ENCODE data around the gene KCTD13. TPM values are rescaled to one million over a fixed set of nuclear protein-coding genes. Genes with fewer than 3 reads are reported as not detected.

The KCTD13 gene
- total and polyA plus RNA-seq, 3 experiments from 2014 or later: 15.9 to 37.1 (median 35.7) TPM

DNA sequence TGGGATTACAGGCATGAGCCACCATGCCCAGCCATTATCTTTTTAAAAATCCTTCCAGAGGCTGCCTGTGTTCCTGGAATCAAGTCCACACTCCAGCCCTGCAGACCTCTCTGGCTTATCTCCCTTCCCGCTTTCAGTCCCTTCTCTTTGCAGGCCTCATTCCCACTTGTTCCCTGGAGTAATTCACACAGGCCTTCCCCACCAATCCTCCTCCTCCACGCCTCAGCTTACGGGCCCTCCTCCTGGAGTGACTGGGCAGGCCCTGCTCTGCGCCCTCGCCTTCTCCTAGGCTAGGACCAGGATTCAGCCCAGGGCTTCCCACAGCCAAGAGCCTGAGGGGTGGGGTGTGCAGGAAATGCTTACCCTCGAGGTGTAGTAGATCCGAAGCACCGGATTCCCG, 65.8 kb downstream of the KCTD13 start:
- Mint-ChIP-seq H3K27ac (no peak overlapping the region), H3K4me1 (peaks cover 16 to 31% (median 30%) of the 10 kb centered on the region in 3 donors), H3K27me3 (no peaks in the 10 kb centered on the region), H3K36me3 (peaks cover 4 to 44% (median 5%) of the 10 kb centered on the region in 3 donors), H3K4me3 (peak overlapping the region in 6 of 7 donors; percentile 70 to 97 (median 90)), H3K9me3 (no peaks in the 10 kb centered on the region)
- H3K27ac ChIP-seq (ENCODE audit: low read depth, low read length): no peak overlapping the region
- no peaks in the 10 kb centered on the region for H3K27me3 ChIP-seq (ENCODE audit: insufficient read depth, low read length, poor library complexity, severe bottlenecking)
- ChIA-PET CTCF (interaction anchor here (1.1 kb wide), 1 partner anchor 12 kb away, joined by 4 read pairs; no protein-coding TSS in a partner anchor), POLR2A (no interaction called here)
- no peak for DNase-seq
- H3K36me3 ChIP-seq (ENCODE audit: insufficient read depth, low read length): peaks cover 7% of the 10 kb centered on the region
- no peak overlapping the region for H3K4me3 ChIP-seq (ENCODE audit: low read length)
- peaks cover 21% of the 10 kb centered on the region for H3K4me1 ChIP-seq (ENCODE audit: insufficient read depth, low read length)
- no peaks in the 10 kb centered on the region for H3K9me3 ChIP-seq (ENCODE audit: low read length)

DNA sequence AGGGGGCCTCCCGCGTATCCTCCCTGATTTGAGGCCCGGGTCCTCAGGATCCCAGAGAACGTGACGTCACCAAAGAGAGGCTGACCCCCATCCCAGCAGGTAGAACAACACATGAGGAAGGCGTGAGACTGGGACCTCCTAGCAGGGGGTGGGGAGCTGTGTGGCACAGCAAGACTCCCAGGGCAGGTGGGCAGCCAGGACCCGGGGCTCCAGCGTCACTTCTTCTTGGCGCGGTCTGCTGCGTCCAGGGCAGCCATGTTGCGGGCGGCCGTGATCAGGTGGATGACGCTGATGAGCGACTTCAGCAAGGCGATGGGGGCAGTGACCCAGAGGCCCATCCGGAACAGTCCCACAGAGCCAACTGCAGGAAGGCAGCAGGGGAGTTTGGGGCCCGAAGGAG, 67.1 kb downstream of the KCTD13 start:
- Histone ChIP-seq H3K4me3 (ENCODE audit: low read length) (no peak overlapping the region), H3K27me3 (ENCODE audit: insufficient read depth, low read length, poor library complexity, severe bottlenecking) (no peaks in the 10 kb centered on the region), H3K27ac (ENCODE audit: low read depth, low read length) (no peak overlapping the region), H3K36me3 (ENCODE audit: insufficient read depth, low read length) (peaks cover 7% of the 10 kb centered on the region), H3K9me3 (ENCODE audit: low read length) (no peaks in the 10 kb centered on the region), H3K4me1 (ENCODE audit: insufficient read depth, low read length) (peaks cover 21% of the 10 kb centered on the region)
- Mint-ChIP-seq H3K4me3 (peak overlapping the region in 1 of 7 donors; percentile 65), H3K27ac (no peak overlapping the region), H3K27me3 (no peaks in the 10 kb centered on the region), H3K4me1 (peaks cover 16 to 31% (median 30%) of the 10 kb centered on the region in 3 donors), H3K36me3 (peaks cover 4 to 44% (median 5%) of the 10 kb centered on the region in 3 donors), H3K9me3 (no peaks in the 10 kb centered on the region)
- CTCF ChIA-PET: interaction anchor here (1.8 kb wide), 1 partner anchor 10 kb away, joined by 9 read pairs; no protein-coding TSS in a partner anchor
- POLR2A ChIA-PET: no interaction called here
- DNase-seq: no peak

GRCh38 chr16:29858149-29858849, 67.7 kb downstream of the KCTD13 start:
- Histone ChIP-seq H3K4me3 (ENCODE audit: low read length) (no peak overlapping the region), H3K27me3 (ENCODE audit: insufficient read depth, low read length, poor library complexity, severe bottlenecking) (no peaks in the 10 kb centered on the region), H3K27ac (ENCODE audit: low read depth, low read length) (no peak overlapping the region), H3K36me3 (ENCODE audit: insufficient read depth, low read length) (peaks cover 7% of the 10 kb centered on the region), H3K4me1 (ENCODE audit: insufficient read depth, low read length) (peaks cover 17% of the 10 kb centered on the region), H3K9me3 (ENCODE audit: low read length) (no peaks in the 10 kb centered on the region)
- Mint-ChIP-seq H3K27me3 (no peaks in the 10 kb centered on the region), H3K9me3 (no peaks in the 10 kb centered on the region), H3K27ac (peak overlapping the region in 3 of 8 donors; percentile 30 to 94 (median 61)), H3K4me3 (peak overlapping the region in 3 of 7 donors; percentile 16 to 77 (median 55)), H3K36me3 (peaks cover 4 to 44% (median 5%) of the 10 kb centered on the region in 3 donors), H3K4me1 (peaks cover 14 to 29% (median 25%) of the 10 kb centered on the region in 3 donors)
- DNase-seq: no peak
- POLR2A ChIA-PET: interaction anchor here (0.6 to 0.7 kb wide), 3 partner anchors 68 to 665 kb away, joined by 3 to 8 read pairs (median 6); partner anchors contain the start of gene KCTD13
- CTCF ChIA-PET: interaction anchor here (1.8 kb wide), 1 partner anchor 10 kb away, joined by 9 read pairs; no protein-coding TSS in a partner anchor

DNA sequence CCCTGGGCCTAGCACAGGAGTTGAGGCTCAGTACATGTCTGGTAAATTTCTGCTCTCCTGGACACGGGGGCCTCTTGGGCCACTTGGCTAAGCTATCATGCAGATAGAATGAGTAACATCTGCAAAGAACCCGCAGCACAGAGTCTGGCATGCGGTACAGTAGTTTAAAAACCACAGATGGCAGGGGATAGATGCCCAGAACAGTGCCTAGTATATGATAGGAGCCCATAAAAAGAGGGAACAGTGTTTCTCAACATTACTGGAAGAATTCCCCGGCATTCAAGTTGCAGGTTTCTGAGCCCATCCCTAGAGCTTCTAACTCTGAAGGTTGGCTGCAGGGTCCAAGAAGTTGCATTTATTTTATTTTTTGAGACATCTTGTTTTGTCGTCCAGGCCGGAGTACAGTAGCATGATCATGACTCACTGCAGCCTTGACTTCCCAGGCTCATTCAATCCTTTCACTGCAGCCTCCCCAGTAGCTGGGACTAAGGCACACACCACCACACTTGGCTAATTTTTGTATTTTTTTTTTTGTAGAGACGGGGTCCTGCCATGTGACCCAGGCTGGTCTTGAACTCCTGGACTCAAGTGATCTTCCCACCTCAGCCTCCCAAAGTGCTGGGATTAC, 68.8 kb downstream of the KCTD13 start:
- POLR2A ChIA-PET: interaction anchor here (0.6 kb wide), 1 partner anchor 69 kb away, joined by 6 read pairs; the partner anchor contains the start of gene KCTD13
- no peaks in the 10 kb centered on the region for H3K27me3 ChIP-seq (ENCODE audit: insufficient read depth, low read length, poor library complexity, severe bottlenecking)
- H3K4me1 ChIP-seq (ENCODE audit: insufficient read depth, low read length): peaks cover 15% of the 10 kb centered on the region

More for the DNA sequence above, 68.8 kb downstream of the KCTD13 start:
- H3K36me3 Mint-ChIP-seq: peaks cover 4 to 37% (median 5%) of the 10 kb centered on the region in 3 donors
- no peak overlapping the region for H3K4me3 ChIP-seq (ENCODE audit: low read length)
- H3K4me1 Mint-ChIP-seq: peaks cover 11 to 21% (median 17%) of the 10 kb centered on the region in 3 donors
- H3K27ac ChIP-seq (ENCODE audit: low read depth, low read length): no peak overlapping the region
- DNase-seq: no peak
- H3K27ac Mint-ChIP-seq: peak overlapping the region in 1 of 8 donors; percentile 87
- no peaks in the 10 kb centered on the region for H3K27me3 Mint-ChIP-seq
- H3K36me3 ChIP-seq (ENCODE audit: insufficient read depth, low read length): peaks cover 7% of the 10 kb centered on the region
- peak overlapping the region in 1 of 7 donors; percentile 64 for H3K4me3 Mint-ChIP-seq
- CTCF ChIA-PET: interaction anchor here (1.1 kb wide), 1 partner anchor 9 kb away, joined by 4 read pairs; no protein-coding TSS in a partner anchor
- H3K9me3 Mint-ChIP-seq: no peaks in the 10 kb centered on the region
- no peaks in the 10 kb centered on the region for H3K9me3 ChIP-seq (ENCODE audit: low read length)

Other genes starting within 250 kb of the KCTD13 start
- 1 to 10 TPM; 3.0 to 3.5 TPM for gene QPRT, start 247.0 kb downstream of the KCTD13 start, total RNA-seq
- 0.74 TPM for gene QPRT, start 247.0 kb downstream of the KCTD13 start, polyA plus RNA-seq
- 10 to 100 TPM; 32.3 to 33.3 TPM for gene C16orf54, start 180.2 kb downstream of the KCTD13 start, total RNA-seq
- gene C16orf54, start 180.2 kb downstream of the KCTD13 start, polyA plus RNA-seq: 45.0 TPM
- gene ZG16, start 148.0 kb downstream of the KCTD13 start, total RNA-seq: not detected
- gene ZG16, start 148.0 kb downstream of the KCTD13 start, polyA plus RNA-seq: not detected
- gene KIF22, start 135.5 kb downstream of the KCTD13 start, total RNA-seq: 100 to 1,000 TPM; 118 to 131 TPM
- gene KIF22, start 135.5 kb downstream of the KCTD13 start, polyA plus RNA-seq: 61.2 TPM
- 100 to 1,000 TPM; 455 to 478 TPM for gene MAZ, start 119.7 kb downstream of the KCTD13 start, total RNA-seq
- gene MAZ, start 119.7 kb downstream of the KCTD13 start, polyA plus RNA-seq: 85.7 TPM
- 1 to 10 TPM; 1.2 to 1.3 TPM for gene PRRT2, start 114.0 kb downstream of the KCTD13 start, total RNA-seq
- 0.18 TPM for gene PRRT2, start 114.0 kb downstream of the KCTD13 start, polyA plus RNA-seq
- gene PAGR1, start 110.1 kb downstream of the KCTD13 start, total RNA-seq: 10 to 100 TPM; 41.9 to 44.3 TPM
- gene PAGR1, start 110.1 kb downstream of the KCTD13 start, polyA plus RNA-seq: 53.1 TPM
- gene MVP, start 105.8 kb downstream of the KCTD13 start, total RNA-seq: 10 to 100 TPM; 54.5 to 55.4 TPM
- 155 TPM for gene MVP, start 105.8 kb downstream of the KCTD13 start, polyA plus RNA-seq
- 10 to 100 TPM; 63.9 to 68.4 TPM for gene CDIPT, start 63.0 kb downstream of the KCTD13 start, total RNA-seq
- gene CDIPT, start 63.0 kb downstream of the KCTD13 start, polyA plus RNA-seq: 109 TPM
- under 1 TPM; 0.07 to 0.15 TPM for gene SEZ6L2, start 26.7 kb downstream of the KCTD13 start, total RNA-seq
- not detected for gene SEZ6L2, start 26.7 kb downstream of the KCTD13 start, polyA plus RNA-seq
- 1 to 10 TPM; 1.2 to 1.7 TPM for gene ASPHD1, start 25.7 kb downstream of the KCTD13 start, total RNA-seq
- not detected for gene ASPHD1, start 25.7 kb downstream of the KCTD13 start, polyA plus RNA-seq
- gene TMEM219, start 35.9 kb upstream of the KCTD13 start, total RNA-seq: 10 to 100 TPM; 36.8 to 43.4 TPM
- 168 TPM for gene TMEM219, start 35.9 kb upstream of the KCTD13 start, polyA plus RNA-seq
- gene TAOK2, start 47.6 kb upstream of the KCTD13 start, total RNA-seq: 10 to 100 TPM; 41.8 to 44.3 TPM
- gene TAOK2, start 47.6 kb upstream of the KCTD13 start, polyA plus RNA-seq: 7.1 TPM
- 10 to 100 TPM; 45.6 to 48.0 TPM for gene HIRIP3, start 69.4 kb upstream of the KCTD13 start, total RNA-seq
- gene HIRIP3, start 69.4 kb upstream of the KCTD13 start, polyA plus RNA-seq: 22.0 TPM
- gene INO80E, start 70.0 kb upstream of the KCTD13 start, total RNA-seq: 100 to 1,000 TPM; 121 to 123 TPM
- 6.5 TPM for gene INO80E, start 70.0 kb upstream of the KCTD13 start, polyA plus RNA-seq
- under 1 TPM; 0.13 to 0.42 TPM for gene DOC2A, start 84.8 kb upstream of the KCTD13 start, total RNA-seq
- gene DOC2A, start 84.8 kb upstream of the KCTD13 start, polyA plus RNA-seq: not detected
- not detected for gene C16orf92, start 97.0 kb upstream of the KCTD13 start, total RNA-seq
- gene C16orf92, start 97.0 kb upstream of the KCTD13 start, polyA plus RNA-seq: not detected
- under 1 TPM; 0.55 to 0.84 TPM for gene TLCD3B, start 105.0 kb upstream of the KCTD13 start, total RNA-seq
- not detected for gene TLCD3B, start 105.0 kb upstream of the KCTD13 start, polyA plus RNA-seq
- gene ALDOA, start 139.5 kb upstream of the KCTD13 start, total RNA-seq: 1,000 to 10,000 TPM; 1,907 to 1,909 TPM
- gene ALDOA, start 139.5 kb upstream of the KCTD13 start, polyA plus RNA-seq: 1,157 TPM
- gene PPP4C, start 149.8 kb upstream of the KCTD13 start, total RNA-seq: 100 to 1,000 TPM; 137 to 149 TPM
- gene PPP4C, start 149.8 kb upstream of the KCTD13 start, polyA plus RNA-seq: 201 TPM
- gene TBX6, start 165.7 kb upstream of the KCTD13 start, total RNA-seq: under 1 TPM; 0.71 to 0.83 TPM
- not detected for gene TBX6, start 165.7 kb upstream of the KCTD13 start, polyA plus RNA-seq
- gene YPEL3, start 170.0 kb upstream of the KCTD13 start, total RNA-seq: 10 to 100 TPM; 32.6 to 36.1 TPM
- 326 TPM for gene YPEL3, start 170.0 kb upstream of the KCTD13 start, polyA plus RNA-seq
- gene GDPD3, start 187.3 kb upstream of the KCTD13 start, total RNA-seq: 1 to 10 TPM; 4.7 to 5.3 TPM
- not detected for gene GDPD3, start 187.3 kb upstream of the KCTD13 start, polyA plus RNA-seq
- 10 to 100 TPM; 38.3 to 43.0 TPM for gene MAPK3, start 197.0 kb upstream of the KCTD13 start, total RNA-seq
- 7.0 TPM for gene MAPK3, start 197.0 kb upstream of the KCTD13 start, polyA plus RNA-seq